Measurements from ENCODE around the gene SRSF3. TPM values are rescaled to one million over a fixed set of nuclear protein-coding genes. Genes with fewer than 3 reads are reported as not detected.
"Not testable (repeated sequence)": the region's sequence is repeated elsewhere in the genome, so short reads cannot be mapped to it uniquely, and the experiment has no call there.

The SRSF3 gene
- total and polyA plus RNA-seq, 8 donors: 60.5 to 122 (median 105) TPM

DNA sequence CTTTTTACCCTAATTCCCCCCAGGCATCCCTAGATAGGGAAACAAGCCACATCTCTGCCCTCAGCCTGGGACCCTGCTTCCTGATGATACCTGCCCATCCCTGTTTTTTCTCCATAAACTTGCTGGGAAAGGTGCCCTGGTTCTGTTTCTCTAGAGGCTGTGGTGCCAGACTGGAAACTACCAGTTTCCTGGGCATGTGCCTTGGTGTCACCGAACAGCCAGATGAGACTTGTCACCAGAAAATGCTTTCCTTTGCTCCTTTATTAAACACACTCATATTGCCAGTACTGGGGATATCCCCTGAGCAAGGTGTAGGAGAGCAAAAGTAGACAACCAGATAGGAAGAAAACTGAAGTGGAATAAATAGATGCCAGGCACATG is 16.8 kb downstream of the SRSF3 start:
- Histone ChIP-seq H3K36me3 (peaks cover 0 to 25% (median 11%) of the 10 kb centered on the region in 3 donors), H3K27me3 (no peaks in the 10 kb centered on the region), H3K4me1 (peaks cover 27 to 33% (median 32%) of the 10 kb centered on the region in 3 donors), H3K27ac (no peak overlapping the region), H3K4me3 (no peak overlapping the region), H3K9me3 (no peaks in the 10 kb centered on the region)
- intact Hi-C loops (cut with DNase I): no loop called here
- TF ChIP-seq, protein P1, sequence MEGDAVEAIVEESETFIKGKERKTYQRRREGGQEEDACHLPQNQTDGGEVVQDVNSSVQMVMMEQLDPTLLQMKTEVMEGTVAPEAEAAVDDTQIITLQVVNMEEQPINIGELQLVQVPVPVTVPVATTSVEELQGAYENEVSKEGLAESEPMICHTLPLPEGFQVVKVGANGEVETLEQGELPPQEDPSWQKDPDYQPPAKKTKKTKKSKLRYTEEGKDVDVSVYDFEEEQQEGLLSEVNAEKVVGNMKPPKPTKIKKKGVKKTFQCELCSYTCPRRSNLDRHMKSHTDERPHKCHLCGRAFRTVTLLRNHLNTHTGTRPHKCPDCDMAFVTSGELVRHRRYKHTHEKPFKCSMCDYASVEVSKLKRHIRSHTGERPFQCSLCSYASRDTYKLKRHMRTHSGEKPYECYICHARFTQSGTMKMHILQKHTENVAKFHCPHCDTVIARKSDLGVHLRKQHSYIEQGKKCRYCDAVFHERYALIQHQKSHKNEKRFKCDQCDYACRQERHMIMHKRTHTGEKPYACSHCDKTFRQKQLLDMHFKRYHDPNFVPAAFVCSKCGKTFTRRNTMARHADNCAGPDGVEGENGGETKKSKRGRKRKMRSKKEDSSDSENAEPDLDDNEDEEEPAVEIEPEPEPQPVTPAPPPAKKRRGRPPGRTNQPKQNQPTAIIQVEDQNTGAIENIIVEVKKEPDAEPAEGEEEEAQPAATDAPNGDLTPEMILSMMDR (IDR thresholded peaks at IDR 0.05): no peak
- WGBS, 2 donors: 89 to 93% methylated on average over 1 of the region's 1 CpG
- DNase-seq (peak in 1 of 6 donors; percentile 9), ATAC-seq (no peak), FAIRE-seq (no peak)

- peaks cover 0 to 18% (median 8%) of the 10 kb centered on the region in 3 donors for H3K36me3 ChIP-seq
- ATAC-seq; H3K4me3 ChIP-seq; H3K27ac ChIP-seq; intact Hi-C loops (cut with DNase I); FAIRE-seq; H3K27me3 ChIP-seq; DNase-seq; H3K9me3 ChIP-seq: not testable (repeated sequence)
- H3K4me1 ChIP-seq: peaks cover 22 to 31% (median 29%) of the 10 kb centered on the region in 3 donors
- 91 to 97% methylated on average over 3 of the region's 3 CpGs for WGBS, 2 donors
Observed at GRCh38 chr6:36611679-36612078, 17.5 kb downstream of the SRSF3 start.

GRCh38 chr6:36612101-36612625 is 18.0 kb downstream of the SRSF3 start:
- no peaks in the 10 kb centered on the region for H3K27me3 ChIP-seq
- intact Hi-C loops (cut with DNase I): no loop called here
- H3K4me3 ChIP-seq: no peak overlapping the region
- TF ChIP-seq, protein P1 (IDR thresholded peaks at IDR 0.05): no peak
- H3K4me1 ChIP-seq: peaks cover 20 to 30% (median 27%) of the 10 kb centered on the region in 3 donors
- no peaks in the 10 kb centered on the region for H3K9me3 ChIP-seq
- WGBS, 2 donors: 95 to 96% methylated on average over 10 of the region's 10 CpGs
- H3K27ac ChIP-seq: no peak overlapping the region
- H3K36me3 ChIP-seq: peaks cover 0 to 13% (median 7%) of the 10 kb centered on the region in 3 donors
- ATAC-seq (no peak), FAIRE-seq (no peak), DNase-seq (peak in 1 of 6 donors; percentile 21)

DNA sequence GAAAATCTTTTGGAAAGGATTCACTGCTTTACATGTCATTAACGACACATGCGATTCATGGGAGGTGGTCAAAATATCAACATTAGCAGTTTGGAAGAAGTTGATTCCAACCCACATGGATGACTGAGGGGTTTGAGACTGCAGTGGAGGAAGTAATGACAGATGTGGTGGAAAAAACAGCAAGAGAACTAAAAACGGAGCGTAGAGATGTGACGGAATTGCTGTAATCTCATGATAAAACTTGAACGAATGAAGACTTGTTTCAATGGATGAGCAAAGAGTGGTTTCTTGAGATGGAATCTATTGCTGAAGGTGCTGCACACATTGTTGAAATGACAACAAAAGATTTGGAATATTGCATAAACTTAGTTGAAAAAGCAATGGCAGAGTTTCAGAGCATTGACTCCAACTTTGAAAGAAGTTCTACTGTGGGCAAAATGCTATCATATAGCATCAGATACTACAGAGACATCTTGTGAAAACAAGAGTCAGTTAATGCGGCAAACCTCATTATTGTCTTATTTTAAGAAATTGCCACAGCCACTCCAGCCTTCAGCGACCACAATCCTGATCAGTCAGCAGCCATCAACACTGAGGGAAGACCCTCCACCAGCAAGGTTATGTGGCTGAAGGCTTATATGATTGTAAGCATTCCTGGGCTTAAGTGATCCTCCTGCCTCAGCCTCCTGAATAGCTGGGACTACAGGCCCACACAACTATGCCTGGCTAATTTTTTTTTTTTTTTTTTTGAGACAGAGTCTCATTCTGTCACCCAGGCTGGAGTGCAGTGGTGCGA is 19.2 kb downstream of the SRSF3 start:
- no peak overlapping the region for H3K4me3 ChIP-seq
- TF ChIP-seq, protein P1 (IDR thresholded peaks at IDR 0.05): no peak
- H3K27ac ChIP-seq: no peak overlapping the region
- no peaks in the 10 kb centered on the region for H3K9me3 ChIP-seq
- DNase-seq (peak in 1 of 6 donors; percentile 10), FAIRE-seq (no peak), ATAC-seq (no peak)
- WGBS, 2 donors: 93 to 95% methylated on average over 8 to 9 of the region's 9 CpGs
- H3K36me3 ChIP-seq: peaks cover 0 to 8% (median 7%) of the 10 kb centered on the region in 3 donors
- peaks cover 17 to 26% (median 24%) of the 10 kb centered on the region in 3 donors for H3K4me1 ChIP-seq
- no peaks in the 10 kb centered on the region for H3K27me3 ChIP-seq
- intact Hi-C loops (cut with DNase I): no loop called here

DNA sequence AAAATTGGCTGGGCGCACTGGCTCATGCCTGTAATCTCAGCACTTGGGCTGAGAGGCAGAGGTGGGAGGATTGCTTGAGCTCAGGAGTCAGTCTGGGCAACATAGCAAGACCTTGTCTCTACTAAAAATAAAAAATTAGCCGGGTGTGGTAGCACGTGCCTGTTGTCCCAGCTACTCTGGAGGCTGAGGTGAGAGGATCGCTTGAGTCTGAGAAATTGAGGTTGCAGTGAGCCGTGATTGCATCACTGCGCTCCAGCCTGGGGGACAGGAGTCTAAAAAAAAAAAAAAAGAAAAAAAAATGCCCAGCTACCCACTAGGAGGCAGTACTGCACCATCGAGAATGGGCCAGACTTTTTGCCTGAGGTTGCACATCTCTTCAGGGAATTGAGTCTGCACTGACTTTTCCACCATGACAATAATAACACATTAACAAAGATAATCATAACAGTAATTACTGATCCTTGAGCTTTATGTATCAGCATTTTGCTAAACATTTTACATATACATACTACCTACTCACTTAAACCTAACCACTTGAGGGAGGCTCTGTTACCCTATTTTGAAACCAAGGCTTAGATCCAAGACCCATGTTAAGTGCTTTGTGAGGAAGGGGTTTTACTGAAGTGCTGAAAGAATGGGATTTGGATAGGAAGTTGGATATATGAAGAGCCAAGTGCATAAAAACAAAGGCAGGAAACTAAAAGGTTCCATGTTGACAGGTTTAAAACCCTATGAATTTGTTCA is 21.0 kb downstream of the SRSF3 start:
- no peaks in the 10 kb centered on the region for H3K9me3 ChIP-seq
- intact Hi-C loops (cut with DNase I): loop anchor here in 1 of 3 donors (5.0 kb wide), 1 partner anchor 107 kb away; no protein-coding TSS in a partner anchor
- peaks cover 7 to 19% (median 11%) of the 10 kb centered on the region in 3 donors for H3K4me1 ChIP-seq
- DNase-seq: peak in 3 of 6 donors; percentile 21 to 46 (median 27)
- ATAC-seq: peak; percentile 54 to 66 (median 58)
- H3K36me3 ChIP-seq: peaks cover 0 to 8% (median 7%) of the 10 kb centered on the region in 3 donors
- no peaks in the 10 kb centered on the region for H3K27me3 ChIP-seq
- no peak overlapping the region for H3K4me3 ChIP-seq
- FAIRE-seq: no peak
- TF ChIP-seq, protein P1 (IDR thresholded peaks at IDR 0.05): peak; percentile 24 to 56 (median 38)
- peak overlapping the region in 1 of 4 donors; percentile 4 for H3K27ac ChIP-seq
- 32 to 38% methylated on average over 7 of the region's 7 CpGs for WGBS, 2 donors
